ENCODE results near the gene LMO1. TPM values are rescaled to one million over a fixed set of nuclear protein-coding genes. Genes with fewer than 3 reads are reported as not detected.

LMO1 gene
- total and polyA plus RNA-seq, 2 of the 13 experiments (the other 11 are each of a cell fraction or from before 2014, with no cell fraction given): not detected

DNA sequence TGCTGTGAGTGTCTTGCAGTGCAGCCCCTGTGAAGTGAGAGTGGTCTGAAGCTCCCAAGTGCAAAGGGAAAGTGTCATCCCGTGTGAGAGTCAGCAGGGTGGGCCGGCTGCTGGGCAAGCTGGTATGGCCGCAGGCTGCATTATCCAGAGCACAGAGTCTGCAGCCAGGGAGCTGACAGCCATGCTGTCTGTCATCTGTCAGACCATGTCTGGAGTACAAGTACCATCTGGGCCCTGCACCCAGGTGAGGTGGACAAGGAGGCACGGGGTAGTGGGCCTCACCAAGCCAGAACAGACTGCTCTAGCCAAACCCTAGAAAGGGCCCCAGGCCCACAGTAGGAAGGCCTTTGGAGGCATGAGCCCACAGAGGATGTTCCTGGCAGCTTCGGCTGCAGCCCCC, 20.2 kb downstream of the LMO1 start:
- no CpG with 5 or more reads among the region's 5 CpGs for WGBS (ENCODE audit: low lambda C conversion rate)
- Histone ChIP-seq H4K20me1 (ENCODE audit: insufficient read depth, low read length) (no peaks in the 10 kb centered on the region), H3K4me1 (ENCODE audit: insufficient read depth, low read length) (no peaks in the 10 kb centered on the region), H3K36me3 (replicated peaks in 1 of 2; ENCODE audit: control insufficient read depth in 1 of 2, insufficient read depth in 2 of 2, low read length in 2 of 2) (no peaks in the 10 kb centered on the region), H3K4me3 (replicated peaks in 1 of 3; ENCODE audit: insufficient read depth in 1 of 3, low read depth in 2 of 3, low read length in 3 of 3) (no peak overlapping the region), H3K27me3 (ENCODE audit: control insufficient read depth in 1 of 2, insufficient read depth in 2 of 2, low read length in 2 of 2) (peaks cover 1 to 22% of the 10 kb centered on the region in 2 experiments; a peak in 3 of 5 replicates), H2AFZ (ENCODE audit: low read length) (no peak overlapping the region), H3K4me2 (ENCODE audit: low read depth, low read length) (no peak overlapping the region), H3K9me3 (ENCODE audit: low read length) (no peaks in the 10 kb centered on the region), H3K9ac (ENCODE audit: insufficient read depth, low read depth, low read length) (no peak overlapping the region), H3K79me2 (ENCODE audit: insufficient read depth, low read length) (no peaks in the 10 kb centered on the region), H3K27ac (ENCODE audit: extremely low read length, insufficient read depth, low read length) (no peak overlapping the region)
- in situ Hi-C loops (cut with HindIII; ENCODE audit: extremely low pct_ligation_motif_present, low pct_unique_long_range_greater_than_20kb): no loop called here
- ChIA-PET POLR2A (no interaction called here), CTCF (ENCODE audit: low intra/inter-chr PET ratio, low total read pairs) (no interaction called here)
- no TSS peak for BruUV-seq (replicated peaks)
- DNase-seq (ENCODE audit: low spot score) (no peak), ATAC-seq (no peak), FAIRE-seq (no peak)
- intact Hi-C loops (cut with micrococcal nuclease; ENCODE audit: unreplicated experiment): no loop called here
- TF ChIP-seq, protein P1, sequence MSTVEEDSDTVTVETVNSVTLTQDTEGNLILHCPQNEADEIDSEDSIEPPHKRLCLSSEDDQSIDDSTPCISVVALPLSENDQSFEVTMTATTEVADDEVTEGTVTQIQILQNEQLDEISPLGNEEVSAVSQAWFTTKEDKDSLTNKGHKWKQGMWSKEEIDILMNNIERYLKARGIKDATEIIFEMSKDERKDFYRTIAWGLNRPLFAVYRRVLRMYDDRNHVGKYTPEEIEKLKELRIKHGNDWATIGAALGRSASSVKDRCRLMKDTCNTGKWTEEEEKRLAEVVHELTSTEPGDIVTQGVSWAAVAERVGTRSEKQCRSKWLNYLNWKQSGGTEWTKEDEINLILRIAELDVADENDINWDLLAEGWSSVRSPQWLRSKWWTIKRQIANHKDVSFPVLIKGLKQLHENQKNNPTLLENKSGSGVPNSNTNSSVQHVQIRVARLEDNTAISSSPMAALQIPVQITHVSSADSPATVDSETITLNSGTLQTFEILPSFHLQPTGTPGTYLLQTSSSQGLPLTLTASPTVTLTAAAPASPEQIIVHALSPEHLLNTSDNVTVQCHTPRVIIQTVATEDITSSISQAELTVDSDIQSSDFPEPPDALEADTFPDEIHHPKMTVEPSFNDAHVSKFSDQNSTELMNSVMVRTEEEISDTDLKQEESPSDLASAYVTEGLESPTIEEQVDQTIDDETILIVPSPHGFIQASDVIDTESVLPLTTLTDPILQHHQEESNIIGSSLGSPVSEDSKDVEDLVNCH (CRISPR knock-in tag; IDR thresholded peaks at IDR 0.05): no peak
- TF ChIP-seq NFKB2 (CRISPR knock-in tag; IDR thresholded peaks at IDR 0.05; ENCODE audit: borderline replicate concordance) (no peak), LCORL (IDR thresholded peaks at IDR 0.05) (no peak), LCORL (CRISPR knock-in tag; IDR thresholded peaks at IDR 0.05) (no peak), PREB (CRISPR knock-in tag; IDR thresholded peaks at IDR 0.05) (no peak), PAXIP1 (CRISPR knock-in tag; conservative IDR thresholded peaks at IDR 0.05) (no peak), SSRP1 (CRISPR knock-in tag; IDR thresholded peaks at IDR 0.05) (no peak), GTF3A (CRISPR knock-in tag; conservative IDR thresholded peaks at IDR 0.05) (no peak)
- TF ChIP-seq, protein P2, sequence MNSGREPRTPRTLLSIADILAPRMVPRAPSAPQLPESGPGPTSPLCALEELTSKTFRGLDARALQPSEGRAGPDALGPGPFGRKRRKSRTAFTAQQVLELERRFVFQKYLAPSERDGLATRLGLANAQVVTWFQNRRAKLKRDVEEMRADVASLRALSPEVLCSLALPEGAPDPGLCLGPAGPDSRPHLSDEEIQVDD (CRISPR knock-in tag; IDR thresholded peaks at IDR 0.05; ENCODE audit: borderline replicate concordance): no peak
- TF ChIP-seq, protein P3, sequence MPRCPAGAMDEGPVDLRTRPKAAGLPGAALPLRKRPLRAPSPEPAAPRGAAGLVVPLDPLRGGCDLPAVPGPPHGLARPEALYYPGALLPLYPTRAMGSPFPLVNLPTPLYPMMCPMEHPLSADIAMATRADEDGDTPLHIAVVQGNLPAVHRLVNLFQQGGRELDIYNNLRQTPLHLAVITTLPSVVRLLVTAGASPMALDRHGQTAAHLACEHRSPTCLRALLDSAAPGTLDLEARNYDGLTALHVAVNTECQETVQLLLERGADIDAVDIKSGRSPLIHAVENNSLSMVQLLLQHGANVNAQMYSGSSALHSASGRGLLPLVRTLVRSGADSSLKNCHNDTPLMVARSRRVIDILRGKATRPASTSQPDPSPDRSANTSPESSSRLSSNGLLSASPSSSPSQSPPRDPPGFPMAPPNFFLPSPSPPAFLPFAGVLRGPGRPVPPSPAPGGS (CRISPR knock-in tag; IDR thresholded peaks at IDR 0.05): no peak
- TF ChIP-seq, protein P4, sequence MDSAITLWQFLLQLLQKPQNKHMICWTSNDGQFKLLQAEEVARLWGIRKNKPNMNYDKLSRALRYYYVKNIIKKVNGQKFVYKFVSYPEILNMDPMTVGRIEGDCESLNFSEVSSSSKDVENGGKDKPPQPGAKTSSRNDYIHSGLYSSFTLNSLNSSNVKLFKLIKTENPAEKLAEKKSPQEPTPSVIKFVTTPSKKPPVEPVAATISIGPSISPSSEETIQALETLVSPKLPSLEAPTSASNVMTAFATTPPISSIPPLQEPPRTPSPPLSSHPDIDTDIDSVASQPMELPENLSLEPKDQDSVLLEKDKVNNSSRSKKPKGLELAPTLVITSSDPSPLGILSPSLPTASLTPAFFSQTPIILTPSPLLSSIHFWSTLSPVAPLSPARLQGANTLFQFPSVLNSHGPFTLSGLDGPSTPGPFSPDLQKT (CRISPR knock-in tag; IDR thresholded peaks at IDR 0.05; ENCODE audit: borderline replicate concordance): no peak
- TF ChIP-seq, protein P5, sequence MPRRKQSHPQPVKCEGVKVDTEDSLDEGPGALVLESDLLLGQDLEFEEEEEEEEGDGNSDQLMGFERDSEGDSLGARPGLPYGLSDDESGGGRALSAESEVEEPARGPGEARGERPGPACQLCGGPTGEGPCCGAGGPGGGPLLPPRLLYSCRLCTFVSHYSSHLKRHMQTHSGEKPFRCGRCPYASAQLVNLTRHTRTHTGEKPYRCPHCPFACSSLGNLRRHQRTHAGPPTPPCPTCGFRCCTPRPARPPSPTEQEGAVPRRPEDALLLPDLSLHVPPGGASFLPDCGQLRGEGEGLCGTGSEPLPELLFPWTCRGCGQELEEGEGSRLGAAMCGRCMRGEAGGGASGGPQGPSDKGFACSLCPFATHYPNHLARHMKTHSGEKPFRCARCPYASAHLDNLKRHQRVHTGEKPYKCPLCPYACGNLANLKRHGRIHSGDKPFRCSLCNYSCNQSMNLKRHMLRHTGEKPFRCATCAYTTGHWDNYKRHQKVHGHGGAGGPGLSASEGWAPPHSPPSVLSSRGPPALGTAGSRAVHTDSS (CRISPR knock-in tag; conservative IDR thresholded peaks at IDR 0.05): no peak

All from HepG2 (cell line).